OCI-LY3 (cell line): ENCODE results near the gene RAP1GAP.

Experiments used
- CTCF ChIP-seq: fragments of 200-600, 300-600 bp; sonication (generic); IDR thresholded peaks from 2 replicates; pipeline ENCODE4 v1.5.1; 2014; ENCODE audit warnings: antibody characterized with exemption, low read length, low read depth
- EZH2phosphoT487 ChIP-seq: fragments of 200-600 bp; shearing (Covaris generic); IDR thresholded peaks from 2 replicates; pipeline ENCODE4 v1.6.1; 2018; ENCODE audit warnings: antibody characterized with exemption, mixed run types, low read depth

- no peak for TF ChIP-seq CTCF
- no peak for TF ChIP-seq EZH2phosphoT487
Measured at GRCh38 chr1:21576031-21576797, 92.9 kb downstream of the RAP1GAP start.
